ENCODE data around the gene EIF4H.

EIF4H gene

DNA sequence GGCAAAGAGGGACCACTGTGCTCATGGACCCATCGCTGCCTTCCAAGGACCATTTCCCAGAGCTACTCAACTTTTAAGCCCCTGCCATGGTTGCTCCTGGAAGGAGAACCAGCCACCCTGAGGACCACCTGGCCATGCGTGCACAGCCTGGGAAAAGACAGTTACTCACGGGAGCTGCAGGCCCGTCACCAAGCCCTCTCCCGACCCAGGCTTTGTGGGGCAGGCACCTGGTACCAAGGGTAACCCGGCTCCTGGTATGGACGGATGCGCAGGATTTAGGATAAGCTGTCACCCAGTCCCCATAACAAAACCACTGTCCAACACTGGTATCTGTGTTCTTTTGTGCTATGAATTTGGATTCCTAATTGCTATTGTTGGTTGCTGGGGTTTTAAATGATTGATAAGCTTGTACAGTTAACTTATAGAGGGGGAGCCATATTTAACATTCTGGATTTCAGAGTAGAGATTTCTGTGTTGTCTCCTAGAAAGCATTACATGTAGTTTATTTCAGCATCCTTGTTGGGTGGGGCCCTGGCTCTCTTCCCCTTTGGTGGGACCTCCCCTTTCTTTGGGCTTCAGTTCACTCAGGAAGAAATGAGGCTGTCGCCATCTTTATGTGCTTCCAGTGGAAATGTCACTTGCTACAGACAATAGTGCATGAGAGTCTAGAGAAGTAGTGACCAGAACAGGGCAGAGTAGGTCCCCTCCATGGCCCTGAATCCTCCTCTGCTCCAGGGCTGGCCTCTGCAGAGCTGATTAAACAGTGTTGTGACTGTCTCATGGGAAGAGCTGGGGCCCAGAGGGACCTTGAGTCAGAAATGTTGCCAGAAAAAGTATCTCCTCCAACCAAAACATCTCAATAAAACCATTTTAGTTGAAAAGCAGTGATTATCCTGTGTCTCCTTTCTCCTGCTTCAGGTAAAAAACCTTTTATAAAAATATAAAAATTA, 55.1 kb downstream of the EIF4H start:
- DNase-seq = no peak

DNA sequence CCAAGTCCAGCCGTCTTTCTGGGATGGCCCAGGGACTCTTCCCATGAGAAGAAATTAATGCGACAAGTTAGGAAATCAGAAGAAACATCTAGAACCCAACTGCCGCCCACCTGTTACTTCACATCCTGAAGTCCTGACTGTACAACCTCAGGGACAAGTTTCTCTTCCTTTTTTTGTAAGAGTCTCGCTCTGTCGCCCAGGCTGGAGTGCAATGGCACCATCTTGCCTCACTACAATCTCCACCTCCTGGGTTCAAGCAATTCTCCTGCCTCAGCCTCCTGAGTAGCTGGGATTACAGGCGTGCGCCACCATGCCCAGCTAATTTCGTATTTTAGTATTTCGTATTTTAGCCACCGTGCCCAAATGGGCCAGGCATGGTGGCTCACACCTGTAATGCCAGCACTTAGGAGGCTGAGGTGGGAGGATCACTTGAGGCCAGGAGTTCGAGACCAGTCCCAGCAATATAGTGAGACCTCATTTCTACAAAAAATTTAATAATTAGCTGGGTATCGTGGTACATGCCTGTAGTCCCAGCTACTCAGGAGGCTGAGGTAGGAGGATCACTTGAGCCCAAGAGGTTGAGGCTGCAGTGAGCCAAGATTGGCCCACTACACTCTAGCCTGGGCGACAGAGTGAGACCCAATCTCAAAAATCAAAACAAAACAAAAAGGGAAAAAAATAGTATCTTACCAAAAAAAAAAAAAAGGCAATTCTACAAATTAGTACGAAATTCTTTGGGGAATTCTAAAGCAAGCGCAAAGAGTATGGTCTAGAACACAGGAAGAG, 56.5 kb downstream of the EIF4H start:
- no peak for DNase-seq

DNA sequence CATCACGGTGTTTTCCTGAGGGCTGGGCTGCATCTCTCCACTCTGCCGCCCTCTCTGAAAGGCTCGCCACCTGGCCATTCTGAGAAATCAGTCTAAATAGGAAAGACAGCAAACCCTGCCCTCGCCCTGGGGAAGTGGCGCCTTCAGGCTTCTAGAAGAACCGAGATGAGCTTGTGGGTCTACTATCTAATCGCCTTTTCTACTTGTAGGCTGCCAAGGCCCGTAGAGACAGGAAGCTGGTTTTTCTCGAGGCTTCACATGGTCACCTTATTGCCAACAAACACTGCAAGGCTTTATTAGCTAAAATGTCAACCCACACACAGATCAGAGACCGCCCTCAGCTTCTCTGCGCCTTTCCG, 57.1 kb downstream of the EIF4H start:
- DNase-seq = no peak

DNA sequence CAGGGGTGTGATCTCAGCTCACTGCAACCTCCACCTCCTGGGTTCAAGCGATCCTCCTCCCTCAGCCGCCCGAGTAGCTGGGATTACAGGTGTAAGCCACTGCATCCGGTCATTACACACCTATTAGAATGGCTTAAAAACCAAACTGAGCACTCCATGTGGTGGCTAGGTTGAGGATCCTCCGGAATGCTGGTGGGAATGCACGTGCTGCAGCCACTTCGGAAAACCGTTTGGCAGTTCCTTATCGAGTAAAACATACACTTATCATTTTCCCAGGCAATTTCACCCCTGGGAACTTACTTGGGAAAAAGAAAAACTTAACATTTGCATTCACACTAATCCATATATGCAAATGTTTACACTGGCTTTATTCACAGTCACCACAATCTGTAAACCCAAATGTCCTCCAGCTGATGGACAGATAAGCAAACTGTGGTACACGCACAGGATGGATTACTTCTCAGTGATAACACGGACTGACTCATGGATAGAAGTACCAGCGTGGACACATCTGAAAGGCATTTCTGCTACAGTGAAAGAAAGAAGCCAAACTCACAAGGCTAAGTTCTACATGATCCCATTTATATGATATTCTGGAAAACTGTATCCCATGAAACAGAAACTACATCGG, 59.6 kb downstream of the EIF4H start:
- peak; percentile 81 for DNase-seq

DNA sequence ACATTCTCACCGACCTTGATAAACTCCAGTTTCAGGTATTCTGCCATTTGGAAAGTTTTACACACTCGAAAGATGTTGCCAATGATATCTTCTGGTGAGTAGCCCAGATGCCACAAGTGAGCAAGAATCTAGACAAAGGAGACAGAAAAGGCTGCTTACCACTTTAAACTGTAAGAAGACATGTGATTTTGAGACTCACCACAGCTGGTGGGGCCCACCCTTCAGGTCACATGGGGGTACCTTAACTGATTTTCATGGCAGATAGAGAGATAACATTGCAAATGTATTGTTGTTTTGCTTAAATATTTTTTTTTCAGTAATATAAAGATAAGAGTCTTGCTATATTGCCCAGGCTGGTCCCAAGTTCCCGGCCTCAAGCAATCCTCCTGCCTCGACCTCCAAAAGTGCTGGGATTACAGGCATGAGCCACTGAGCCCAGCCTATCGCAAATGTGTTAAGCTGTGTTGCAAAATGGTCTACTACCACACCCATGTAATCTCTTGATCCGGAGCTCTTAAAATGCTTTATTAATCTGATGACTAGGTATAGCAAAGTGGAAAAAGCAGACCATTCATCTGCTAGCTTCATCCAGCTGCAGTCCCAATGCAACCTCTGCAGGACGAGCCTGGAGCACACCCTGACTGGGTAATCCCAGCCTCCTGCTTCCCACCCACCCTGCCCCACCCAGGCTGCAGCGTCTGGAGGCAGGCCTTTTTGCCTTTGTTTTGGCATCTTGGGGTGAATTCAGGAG, 61.5 kb downstream of the EIF4H start:
- peak; percentile 65 for DNase-seq

DNA sequence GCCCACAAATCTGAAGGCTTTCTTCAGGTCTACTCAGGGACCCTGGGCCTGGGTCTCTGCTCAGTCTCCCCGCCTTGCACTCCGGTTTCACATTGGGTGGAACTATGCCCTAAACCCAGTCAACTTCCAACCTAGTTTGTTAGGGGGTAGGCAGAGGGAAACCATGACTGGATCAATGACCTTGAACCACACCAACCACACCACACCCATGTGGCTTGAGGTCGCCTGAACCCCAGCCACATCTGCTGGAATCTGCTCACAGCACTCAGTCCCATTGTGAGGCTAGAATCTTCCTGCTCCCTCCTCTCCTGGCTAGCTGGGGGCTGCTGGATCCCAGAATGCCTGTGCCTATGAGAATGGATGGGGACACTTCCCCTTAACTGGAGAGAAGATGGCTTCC, 62.1 kb downstream of the EIF4H start:
- DNase-seq = peak; percentile 57

DNA sequence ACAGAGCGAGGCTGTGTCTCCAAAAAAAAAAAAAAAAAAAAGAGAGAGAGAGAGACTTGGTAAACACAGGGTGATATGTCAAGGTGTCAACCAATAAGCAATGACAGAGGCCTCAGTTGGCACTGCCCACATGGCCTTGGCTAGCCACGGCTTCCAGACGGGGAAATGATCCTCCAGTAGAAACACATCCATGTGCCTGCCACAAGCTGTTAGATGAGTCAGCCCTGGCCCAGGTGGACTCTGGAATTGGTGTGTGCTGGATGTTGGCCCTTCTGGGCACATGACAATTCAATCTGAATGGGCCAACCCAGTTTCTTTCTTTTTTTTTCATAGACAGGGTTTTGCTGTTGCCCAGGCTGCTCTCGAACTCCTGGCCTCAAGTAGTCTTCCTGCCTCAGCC, 66.3 kb downstream of the EIF4H start:
- no peak for DNase-seq

DNA sequence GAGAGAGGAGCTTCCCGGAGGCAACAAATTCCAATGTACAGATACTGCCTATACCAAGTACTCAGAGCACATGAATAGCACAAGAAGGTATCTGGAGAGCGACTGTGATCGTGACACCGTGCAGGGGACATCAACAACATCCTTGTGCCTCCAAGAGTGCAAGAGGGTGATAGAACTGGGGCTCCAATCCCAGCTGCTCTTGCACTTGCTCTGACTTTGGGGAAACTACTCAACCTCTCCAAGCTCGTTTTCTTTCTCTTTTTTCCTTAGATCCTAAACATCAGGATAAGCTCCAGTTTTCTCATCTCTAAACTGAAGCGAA, 67.9 kb downstream of the EIF4H start:
- no peak for DNase-seq

DNA sequence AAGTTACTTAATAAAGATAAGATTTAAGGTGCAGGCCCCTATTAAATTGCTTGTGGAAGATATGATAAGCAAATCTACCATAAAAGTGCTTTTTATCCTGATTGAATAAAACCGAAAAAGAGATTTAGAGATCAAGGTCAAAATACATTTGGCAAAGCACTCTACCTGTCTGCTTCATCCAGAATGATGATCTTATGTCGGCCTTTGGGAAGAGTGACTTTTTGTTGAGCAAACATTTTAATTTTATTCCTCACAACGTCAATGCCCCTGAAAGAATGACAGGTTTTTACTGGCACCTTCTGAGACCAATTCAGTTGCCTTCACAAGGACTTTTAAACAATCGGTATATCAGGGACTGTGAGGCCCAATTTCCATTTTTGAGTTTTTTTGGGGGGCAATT, 72.3 kb downstream of the EIF4H start:
- DNase-seq = no peak
